NCI-H1694 treated with DMSO at 0.1 percent for 48 hours (cell line): ENCODE measurements around the gene PPP1R14C.
"Not testable (repeated sequence)": the region's sequence is repeated elsewhere in the genome, so short reads cannot be mapped to it uniquely, and the experiment has no call there.

Source experiments
- DNase-seq: peaks from one replicate; lab custom pipeline; 2025; lab: John Stamatoyannopoulos, UW

The PPP1R14C gene

GRCh38 chr6:150142670-150143515 is at the start of gene PPP1R14C:
TSS of gene PPP1R14C (plus strand) at chr6:150143044. CDS start at chr6:150143193, 149 bp downstream.
- peak; percentile 25 for DNase-seq

GRCh38 chr6:150093397-150093796 is 49.4 kb upstream of the PPP1R14C start:
- DNase-seq: no peak

- no peak for DNase-seq
These were observed 44.7 kb upstream of the PPP1R14C start for GRCh38 chr6:150098155-150098554.

- no peak for DNase-seq
These were observed 43.3 kb upstream of the PPP1R14C start for GRCh38 chr6:150099546-150099945.

GRCh38 chr6:150099953-150100352 is 42.9 kb upstream of the PPP1R14C start:
- DNase-seq: no peak

- DNase-seq: no peak
These were observed 42.1 kb upstream of the PPP1R14C start for GRCh38 chr6:150100745-150101144.

- no peak for DNase-seq
These were observed 40.0 kb upstream of the PPP1R14C start for GRCh38 chr6:150102750-150103270.

- no peak for DNase-seq
These were observed 30.6 kb upstream of the PPP1R14C start for GRCh38 chr6:150112233-150112632.

GRCh38 chr6:150115769-150116168 is 27.1 kb upstream of the PPP1R14C start:
- no peak for DNase-seq

- DNase-seq: no peak
These were observed 26.5 kb upstream of the PPP1R14C start for GRCh38 chr6:150116200-150116800.

- DNase-seq: no peak
These were observed 24.6 kb upstream of the PPP1R14C start for GRCh38 chr6:150118203-150118602.

- no peak for DNase-seq
These were observed 24.2 kb upstream of the PPP1R14C start for GRCh38 chr6:150118627-150119026.

GRCh38 chr6:150119173-150119572 is 23.7 kb upstream of the PPP1R14C start:
- no peak for DNase-seq

- DNase-seq: no peak
These were observed 19.2 kb upstream of the PPP1R14C start for GRCh38 chr6:150123645-150124044.

- DNase-seq: no peak
These were observed 18.6 kb upstream of the PPP1R14C start for GRCh38 chr6:150124235-150124634.

GRCh38 chr6:150126641-150127291 is 16.1 kb upstream of the PPP1R14C start:
- no peak for DNase-seq

GRCh38 chr6:150128425-150128824 is 14.4 kb upstream of the PPP1R14C start:
- no peak for DNase-seq

GRCh38 chr6:150129616-150130505 is 13.0 kb upstream of the PPP1R14C start:
- DNase-seq: no peak

GRCh38 chr6:150133686-150134085 is 9.2 kb upstream of the PPP1R14C start:
- no peak for DNase-seq

GRCh38 chr6:150134280-150134920 is 8.4 kb upstream of the PPP1R14C start:
- no peak for DNase-seq

GRCh38 chr6:150137711-150138110 is 5.1 kb upstream of the PPP1R14C start:
- DNase-seq: not testable (repeated sequence)
